H9 (cell line): ENCODE data around the gene DSCAM. TPM values are rescaled to one million over a fixed set of nuclear protein-coding genes. Genes with fewer than 3 reads are reported as not detected.

Source experiments
- DNase-seq: peaks from one replicate; pipeline ENCODE4 v3.0.0-alpha.2; 2017
- H2AFZ ChIP-seq: one replicate; pipeline ENCODE4 v1.6.1; 2013; ENCODE audit warnings: mild to moderate bottlenecking, low read length, control low read depth, moderate library complexity
- H2AK5ac ChIP-seq: 2 replicates; pipeline ENCODE4 v1.6.1; 2013; ENCODE audit warnings: low read length, control low read depth, mixed read lengths; ENCODE audit not compliant: insufficient read length
- H2BK120ac ChIP-seq: one replicate; pipeline ENCODE4 v1.6.1; 2013; ENCODE audit warnings: low read depth, mild to moderate bottlenecking, low read length, control low read depth, inconsistent platforms; ENCODE audit not compliant: poor library complexity, severe bottlenecking
- H2BK12ac ChIP-seq: 2 replicates; pipeline ENCODE4 v1.6.1; 2013; ENCODE audit warnings: low read length, control low read depth, mixed read lengths, low read depth; ENCODE audit not compliant: insufficient read length
- H2BK15ac ChIP-seq: 2 replicates; pipeline ENCODE4 v1.6.1; 2013; ENCODE audit warnings: low read depth, low read length, control low read depth
- H2BK20ac ChIP-seq: one replicate; pipeline ENCODE4 v1.6.1; 2013; ENCODE audit warnings: low read depth, mild to moderate bottlenecking, low read length, control low read depth, inconsistent platforms; ENCODE audit not compliant: poor library complexity, severe bottlenecking
- H2BK5ac ChIP-seq: 2 replicates; pipeline ENCODE4 v1.6.1; 2013; ENCODE audit warnings: low read length, control low read depth, mixed read lengths; ENCODE audit not compliant: insufficient read length
- H3K14ac ChIP-seq: 2 replicates; pipeline ENCODE4 v1.6.1; 2013; ENCODE audit warnings: low read length, control low read depth; ENCODE audit not compliant: insufficient read depth
- H3K18ac ChIP-seq: 2 replicates; pipeline ENCODE4 v1.6.1; 2013; ENCODE audit warnings: low read depth, mild to moderate bottlenecking, mixed read lengths, low read length, control low read depth; ENCODE audit not compliant: insufficient read length
- H3K23ac ChIP-seq: 2 replicates; pipeline ENCODE4 v1.6.1; 2013; ENCODE audit warnings: low read length, control low read depth, mixed read lengths, low read depth; ENCODE audit not compliant: insufficient read length
- H3K23me2 ChIP-seq: 2 replicates; pipeline ENCODE4 v1.6.1; 2013; ENCODE audit warnings: low read depth, mild to moderate bottlenecking, mixed read lengths, low read length, control low read depth; ENCODE audit not compliant: insufficient read length, poor library complexity, severe bottlenecking
- H3K27ac ChIP-seq: 2 replicates; pipeline ENCODE4 v1.5.1; 2013; ENCODE audit warnings: low read length, control low read depth, mixed read lengths, low read depth; ENCODE audit not compliant: insufficient read length
- H3K27me3 ChIP-seq: 2 replicates; pipeline ENCODE4 v1.6.1; 2013; ENCODE audit warnings: low read length, control low read depth, inconsistent platforms; ENCODE audit not compliant: insufficient read depth
- H3K4ac ChIP-seq: 2 replicates; pipeline ENCODE4 v1.6.1; 2013; ENCODE audit warnings: low read depth, mild to moderate bottlenecking, control low read depth, inconsistent platforms, low read length, moderate library complexity
- H3K4me1 ChIP-seq: 2 replicates; pipeline ENCODE4 v1.6.1; 2013; ENCODE audit warnings: low read length, control low read depth, inconsistent platforms; ENCODE audit not compliant: insufficient read depth
- H3K4me2 ChIP-seq: 2 replicates; pipeline ENCODE4 v1.6.1; 2013; ENCODE audit warnings: low read length, control low read depth, mixed read lengths; ENCODE audit not compliant: insufficient read length, insufficient read depth
- H3K56ac ChIP-seq: 2 replicates; pipeline ENCODE4 v1.6.1; 2013; ENCODE audit warnings: low read depth, mild to moderate bottlenecking, mixed read lengths, low read length, control low read depth; ENCODE audit not compliant: insufficient read length
- H3K79me1 ChIP-seq: 2 replicates; pipeline ENCODE4 v1.6.1; 2013; ENCODE audit warnings: low read depth, mild to moderate bottlenecking, moderate library complexity, low read length, control low read depth, inconsistent platforms; ENCODE audit not compliant: insufficient read depth, poor library complexity, severe bottlenecking
- H3K79me2 ChIP-seq: 2 replicates; pipeline ENCODE4 v1.6.1; 2013; ENCODE audit warnings: low read length, control low read depth, inconsistent platforms; ENCODE audit not compliant: insufficient read depth
- H3K9ac ChIP-seq: 2 replicates; pipeline ENCODE4 v1.6.1; 2013; ENCODE audit warnings: low read length, control low read depth, mixed read lengths; ENCODE audit not compliant: insufficient read length; ENCODE audit errors: extremely low read depth
- H3K9me3 ChIP-seq: one replicate; pipeline ENCODE4 v1.6.1; 2013; ENCODE audit warnings: low read depth, low read length, inconsistent platforms; ENCODE audit not compliant: control insufficient read depth
- H3T11ph ChIP-seq: one replicate; pipeline ENCODE4 v1.6.1; 2013; ENCODE audit warnings: mild to moderate bottlenecking, low read length, control low read depth, inconsistent platforms
- H4K20me1 ChIP-seq: one replicate; pipeline ENCODE4 v1.6.1; 2013; ENCODE audit not compliant: control insufficient read depth, insufficient read length, insufficient read depth
- H4K5ac ChIP-seq: 2 replicates; pipeline ENCODE4 v1.6.1; 2013; ENCODE audit warnings: low read depth, mild to moderate bottlenecking, mixed read lengths, low read length, control low read depth; ENCODE audit not compliant: insufficient read length
- H4K8ac ChIP-seq: replicated peaks from 2 replicates; pipeline ENCODE4 v1.6.1; 2013; ENCODE audit warnings: low read length, control low read depth, mixed read lengths, low read depth; ENCODE audit not compliant: insufficient read length
- H4K91ac ChIP-seq: 2 replicates; pipeline ENCODE4 v1.6.1; 2013; ENCODE audit warnings: low read depth, mild to moderate bottlenecking, moderate library complexity, mixed read lengths, low read length, control low read depth; ENCODE audit not compliant: insufficient read length
- H3K27ac Mint-ChIP-seq, 3 experiments: 2 replicates in 2 of 3; 3 replicates in 1 of 3; pipeline ENCODE4 v1.8.0; 2020 to 2021; ENCODE audit warnings: mixed read lengths in 3 of 3, mild to moderate bottlenecking in 1 of 3, moderate library complexity in 1 of 3
- H3K27me3 Mint-ChIP-seq: 2 replicates; pipeline ENCODE4 v1.8.0; 2021; ENCODE audit warnings: low read depth, mild to moderate bottlenecking, moderate library complexity, mixed read lengths
- H3K36me3 Mint-ChIP-seq, 3 experiments: 2 replicates in 2 of 3; 3 replicates in 1 of 3; pipeline ENCODE4 v1.8.0; 2020 to 2021; ENCODE audit warnings: low read depth in 3 of 3, mixed read lengths in 3 of 3; ENCODE audit not compliant: insufficient read depth in 1 of 3
- H3K4me1 Mint-ChIP-seq, 2 experiments: 2 replicates each; pipeline ENCODE4 v1.8.0; 2020; ENCODE audit warnings: mixed read lengths in 2 of 2
- H3K4me3 Mint-ChIP-seq, 2 experiments: 2 replicates in 1 of 2; 3 replicates in 1 of 2; pipeline ENCODE4 v1.8.0; 2020 to 2021; ENCODE audit warnings: mild to moderate bottlenecking in 2 of 2, mixed read lengths in 2 of 2, moderate library complexity in 1 of 2
- H3K9me3 Mint-ChIP-seq, 2 experiments: 2 replicates in 1 of 2; 3 replicates in 1 of 2; pipeline ENCODE4 v1.8.0; 2020; ENCODE audit warnings: mild to moderate bottlenecking in 2 of 2, mixed read lengths in 2 of 2, moderate library complexity in 1 of 2
- WGBS: extraction: QIAGEN DNeasy Blood & Tissue Kit; methylation state at CpG from one replicate; pipeline ENCODE4 v1.1.7; 2013; ENCODE audit warnings: missing lambda C conversion rate, low lambda C conversion rate, mixed read lengths; ENCODE audit not compliant: insufficient read length; ENCODE audit errors: extremely low coverage; 5-methylcytosine and 5-hydroxymethylcytosine counted together
- total RNA-seq: library from RNA; stranded (reverse); gene quantifications from 2 replicates; pipeline ENCODE4 v1.2.1, GENCODE V29; 2021
- TF ChIP-seq, protein P1 (sequence below): fragments of 200-600 bp; sonication (generic); conservative IDR thresholded peaks from 3 replicates; pipeline ENCODE4 v1.8.0; 2021; ENCODE audit warnings: antibody characterized with exemption, mild to moderate bottlenecking

Gene DSCAM
- total RNA-seq, 1 experiment from 2014 or later: 0.17 TPM

DNA sequence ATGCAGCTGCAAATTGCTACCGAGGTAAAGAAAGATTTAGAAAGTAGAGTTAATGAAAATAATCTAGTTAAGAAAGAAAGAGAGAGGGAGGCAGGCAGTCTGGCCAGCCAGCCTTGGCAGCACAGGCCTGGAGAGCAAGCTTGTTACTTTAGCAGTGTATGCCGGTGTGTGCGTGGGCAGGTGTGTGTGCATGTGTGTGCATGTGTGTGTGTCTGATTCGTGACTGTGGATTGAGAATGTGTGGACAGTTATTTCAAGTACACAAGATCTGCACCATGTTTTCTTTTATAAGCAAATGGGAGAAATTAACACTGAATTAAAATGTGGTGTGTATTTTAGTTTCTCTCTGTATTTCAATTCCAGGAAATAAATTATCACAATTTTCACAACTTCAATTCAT lies 211.6 kb downstream of the DSCAM start:
- no peaks in the 10 kb centered on the region for H3K4me1 ChIP-seq
- H3K79me2 ChIP-seq: no peaks in the 10 kb centered on the region
- H3K23me2 ChIP-seq: no peaks in the 10 kb centered on the region
- no peak overlapping the region for H4K5ac ChIP-seq
- H3K27me3 Mint-ChIP-seq: no peaks in the 10 kb centered on the region
- H3K56ac ChIP-seq: no peak overlapping the region
- H3K23ac ChIP-seq: no peak overlapping the region
- DNase-seq: no peak
- H3K27me3 ChIP-seq: no peaks in the 10 kb centered on the region
- no peak overlapping the region for H2BK20ac ChIP-seq
- H3K9ac ChIP-seq: no peak overlapping the region
- no peak overlapping the region for H2BK12ac ChIP-seq
- no peak overlapping the region for H2BK15ac ChIP-seq
- H4K91ac ChIP-seq: no peak overlapping the region
- no peak overlapping the region for H4K8ac ChIP-seq
- H2AFZ ChIP-seq: no peak overlapping the region
- H4K20me1 ChIP-seq: no peaks in the 10 kb centered on the region
- no peak overlapping the region for H3K14ac ChIP-seq
- no peak overlapping the region for H2AK5ac ChIP-seq
- WGBS: no CpG with 5 or more reads among the region's 4 CpGs
- no peak overlapping the region for H3K4me2 ChIP-seq
- H2BK120ac ChIP-seq: no peak overlapping the region
- no peak overlapping the region for H3K27ac Mint-ChIP-seq
- no peaks in the 10 kb centered on the region for H3K9me3 ChIP-seq
- H2BK5ac ChIP-seq: no peak overlapping the region
- H3K4me1 Mint-ChIP-seq: 0 out of 4 replicates have a peak, but pooled peaks cover 0 to 2% of the 10 kb centered on the region in 2 experiments
- no peaks in the 10 kb centered on the region for H3K79me1 ChIP-seq
- no peak overlapping the region for H3K4me3 Mint-ChIP-seq
- no peaks in the 10 kb centered on the region for H3K9me3 Mint-ChIP-seq
- H3K4ac ChIP-seq: no peak overlapping the region
- no peak overlapping the region for H3K18ac ChIP-seq
- H3K27ac ChIP-seq: no peak overlapping the region
- no peak overlapping the region for H3T11ph ChIP-seq
- TF ChIP-seq, protein P1, sequence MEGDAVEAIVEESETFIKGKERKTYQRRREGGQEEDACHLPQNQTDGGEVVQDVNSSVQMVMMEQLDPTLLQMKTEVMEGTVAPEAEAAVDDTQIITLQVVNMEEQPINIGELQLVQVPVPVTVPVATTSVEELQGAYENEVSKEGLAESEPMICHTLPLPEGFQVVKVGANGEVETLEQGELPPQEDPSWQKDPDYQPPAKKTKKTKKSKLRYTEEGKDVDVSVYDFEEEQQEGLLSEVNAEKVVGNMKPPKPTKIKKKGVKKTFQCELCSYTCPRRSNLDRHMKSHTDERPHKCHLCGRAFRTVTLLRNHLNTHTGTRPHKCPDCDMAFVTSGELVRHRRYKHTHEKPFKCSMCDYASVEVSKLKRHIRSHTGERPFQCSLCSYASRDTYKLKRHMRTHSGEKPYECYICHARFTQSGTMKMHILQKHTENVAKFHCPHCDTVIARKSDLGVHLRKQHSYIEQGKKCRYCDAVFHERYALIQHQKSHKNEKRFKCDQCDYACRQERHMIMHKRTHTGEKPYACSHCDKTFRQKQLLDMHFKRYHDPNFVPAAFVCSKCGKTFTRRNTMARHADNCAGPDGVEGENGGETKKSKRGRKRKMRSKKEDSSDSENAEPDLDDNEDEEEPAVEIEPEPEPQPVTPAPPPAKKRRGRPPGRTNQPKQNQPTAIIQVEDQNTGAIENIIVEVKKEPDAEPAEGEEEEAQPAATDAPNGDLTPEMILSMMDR: no peak
- H3K36me3 Mint-ChIP-seq: no peaks in the 10 kb centered on the region
